ENCODE measurements around the gene EIF3B.

DNA sequence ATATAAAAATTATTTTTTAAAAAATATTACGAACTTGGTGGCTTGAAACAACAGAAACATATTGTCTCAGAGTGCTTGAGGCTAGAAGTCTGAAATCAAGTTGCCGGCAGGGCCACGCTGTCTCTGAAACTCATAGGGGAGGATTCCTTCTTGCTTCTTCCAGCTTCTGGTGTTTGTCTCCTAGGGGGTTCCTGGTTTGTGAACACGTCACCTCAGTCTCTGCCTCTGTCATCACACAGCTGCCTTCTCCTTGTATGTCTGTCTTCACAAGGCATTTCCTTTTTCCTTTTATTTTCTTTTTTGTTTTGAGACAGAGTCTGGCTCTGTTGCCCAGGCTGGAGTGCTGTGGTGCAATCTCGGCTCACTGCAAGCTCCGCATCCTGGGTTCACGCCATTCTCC is 27.7 kb upstream of the EIF3B start:
- TF ChIP-seq, protein P1, sequence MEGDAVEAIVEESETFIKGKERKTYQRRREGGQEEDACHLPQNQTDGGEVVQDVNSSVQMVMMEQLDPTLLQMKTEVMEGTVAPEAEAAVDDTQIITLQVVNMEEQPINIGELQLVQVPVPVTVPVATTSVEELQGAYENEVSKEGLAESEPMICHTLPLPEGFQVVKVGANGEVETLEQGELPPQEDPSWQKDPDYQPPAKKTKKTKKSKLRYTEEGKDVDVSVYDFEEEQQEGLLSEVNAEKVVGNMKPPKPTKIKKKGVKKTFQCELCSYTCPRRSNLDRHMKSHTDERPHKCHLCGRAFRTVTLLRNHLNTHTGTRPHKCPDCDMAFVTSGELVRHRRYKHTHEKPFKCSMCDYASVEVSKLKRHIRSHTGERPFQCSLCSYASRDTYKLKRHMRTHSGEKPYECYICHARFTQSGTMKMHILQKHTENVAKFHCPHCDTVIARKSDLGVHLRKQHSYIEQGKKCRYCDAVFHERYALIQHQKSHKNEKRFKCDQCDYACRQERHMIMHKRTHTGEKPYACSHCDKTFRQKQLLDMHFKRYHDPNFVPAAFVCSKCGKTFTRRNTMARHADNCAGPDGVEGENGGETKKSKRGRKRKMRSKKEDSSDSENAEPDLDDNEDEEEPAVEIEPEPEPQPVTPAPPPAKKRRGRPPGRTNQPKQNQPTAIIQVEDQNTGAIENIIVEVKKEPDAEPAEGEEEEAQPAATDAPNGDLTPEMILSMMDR (IDR thresholded peaks at IDR 0.05): no peak
- TF ChIP-seq POLR2A (IDR thresholded peaks at IDR 0.05): no peak

Measured in adrenal gland (tissue), 5 donors.